Measurements from ENCODE around the gene TMEM239.
"Not testable (repeated sequence)": the region's sequence is repeated elsewhere in the genome, so short reads cannot be mapped to it uniquely, and the experiment has no call there.

Gene TMEM239

DNA sequence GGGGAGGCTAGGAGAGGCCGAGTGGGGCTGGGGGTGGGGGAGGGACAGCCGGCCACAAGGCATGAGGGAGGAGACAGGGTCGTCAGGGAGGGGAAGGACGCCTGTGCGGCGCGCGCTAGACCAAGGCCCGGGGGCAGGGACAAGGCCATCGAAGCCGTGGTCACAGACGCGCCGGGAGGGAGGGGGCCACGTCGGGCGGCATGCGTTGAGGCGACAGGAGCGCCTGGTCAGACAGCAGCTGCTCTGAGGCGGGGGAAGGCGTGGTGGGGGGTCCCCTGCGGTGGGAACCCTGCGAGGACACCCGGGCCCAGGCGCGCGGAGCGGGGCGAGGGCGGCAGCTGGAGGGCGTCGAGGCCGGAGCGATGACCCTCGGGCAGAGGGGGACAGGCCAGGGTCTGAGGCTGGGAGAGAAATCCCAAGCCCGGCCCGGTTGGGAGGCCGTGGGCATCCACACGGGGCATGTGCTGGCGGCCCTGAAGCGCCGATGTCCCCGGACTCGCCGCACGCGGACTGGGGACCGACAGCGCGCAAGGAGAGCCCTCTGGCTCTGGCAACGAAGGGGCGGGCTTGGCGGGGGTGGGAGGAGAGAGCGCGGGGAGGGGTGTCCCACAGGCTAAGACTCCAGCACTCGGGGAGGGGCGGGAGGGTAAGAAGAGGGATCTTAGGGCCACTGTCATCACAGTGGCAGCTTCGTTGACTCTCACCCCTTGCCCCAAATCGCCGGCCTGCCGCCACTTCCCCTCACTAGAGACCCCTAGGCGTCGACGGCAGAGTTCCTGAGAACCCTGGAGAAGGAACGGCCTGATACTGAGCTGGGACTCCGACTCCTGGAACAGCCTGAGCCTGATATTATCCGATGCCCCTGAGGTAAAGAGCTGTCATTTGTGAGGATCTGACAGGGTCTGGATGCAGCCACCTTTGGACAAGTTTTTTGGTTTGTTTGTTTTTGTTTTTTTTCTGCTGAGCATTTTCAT is 5.0 kb downstream of the TMEM239 start:
- DNase-seq, result no peak

DNA sequence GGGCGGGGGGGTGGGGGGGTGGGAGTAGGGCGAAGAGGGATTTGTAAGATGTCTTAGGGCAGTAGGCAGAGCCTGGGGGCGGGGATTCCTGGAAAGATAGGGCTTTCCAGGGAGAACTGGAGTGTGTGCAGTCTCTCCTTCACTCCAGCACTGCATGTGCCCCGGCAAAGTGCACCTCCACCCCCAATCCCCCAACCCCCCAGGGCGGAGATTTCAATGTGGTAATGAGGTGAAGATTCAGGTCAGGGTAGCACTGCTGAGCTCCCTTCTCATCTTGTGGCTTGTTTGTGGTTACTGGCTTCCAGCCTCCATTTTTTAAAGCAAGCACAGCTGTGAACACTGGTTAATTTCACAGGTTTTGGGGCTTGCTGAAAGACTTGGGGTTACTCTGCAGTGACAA is 5.9 kb downstream of the TMEM239 start:
- no peak for DNase-seq

GRCh38 chr20:2825761-2826160 is 9.6 kb downstream of the TMEM239 start:
- DNase-seq, result no peak

GRCh38 chr20:2826655-2827054 is 10.5 kb downstream of the TMEM239 start:
- DNase-seq, result no peak

GRCh38 chr20:2829376-2829775 is 13.2 kb downstream of the TMEM239 start:
- DNase-seq, result no peak

GRCh38 chr20:2831206-2831605 is 15.0 kb downstream of the TMEM239 start:
- not testable (repeated sequence) for DNase-seq

DNA sequence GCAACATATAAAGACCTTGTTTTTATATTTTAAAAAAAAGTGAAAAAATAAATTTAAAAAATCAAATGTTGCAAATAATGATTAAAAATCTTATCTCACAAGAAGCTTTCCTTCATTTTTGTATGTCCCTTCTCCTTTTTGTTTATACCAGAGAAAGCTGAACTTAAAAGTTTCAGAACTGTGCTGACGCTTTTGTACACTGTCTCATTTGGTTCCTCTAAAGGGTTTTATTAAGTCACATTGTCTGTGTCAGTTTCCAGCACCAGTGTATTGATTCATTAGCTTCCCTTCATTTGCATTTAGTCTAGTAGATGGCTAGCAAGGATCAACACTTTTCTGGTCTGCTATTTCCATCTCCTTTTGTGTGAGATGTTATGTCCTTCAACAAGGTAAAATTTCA is 17.6 kb downstream of the TMEM239 start:
- no peak for DNase-seq

DNA sequence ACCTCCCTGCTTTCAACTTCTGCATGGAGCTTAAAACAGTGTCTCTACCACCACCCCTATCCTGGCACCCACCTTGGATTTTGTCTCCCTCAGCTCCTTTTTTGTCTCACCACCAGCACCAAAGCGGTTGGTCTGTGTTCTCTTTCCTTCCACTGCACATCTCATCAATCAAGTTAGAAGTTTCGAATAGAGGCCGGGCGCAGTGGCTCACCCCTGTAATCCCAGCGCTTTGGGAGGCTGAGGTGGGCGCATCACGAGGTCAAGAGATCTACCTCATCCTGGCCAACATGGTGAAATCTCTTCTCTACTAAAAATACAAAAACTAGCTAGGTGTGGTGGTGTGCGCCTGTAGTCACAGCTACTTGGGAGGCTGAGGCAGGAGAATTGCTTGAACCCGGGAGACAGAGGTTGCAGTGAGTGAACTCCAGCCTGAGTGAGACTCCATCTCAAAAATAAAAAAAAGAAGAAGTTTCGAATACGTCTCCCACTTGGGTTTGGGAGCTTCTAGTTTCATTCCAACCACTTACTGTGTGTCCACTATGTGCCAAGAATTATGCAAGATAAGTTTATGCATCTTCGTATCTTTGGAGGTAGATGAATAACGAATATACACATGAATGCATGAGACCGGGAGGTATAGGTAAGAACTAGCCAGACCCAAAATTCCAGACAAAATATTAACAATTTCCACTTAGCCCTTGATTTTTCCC is 18.4 kb downstream of the TMEM239 start:
- no peak for DNase-seq

- no peak for DNase-seq
These were observed 19.2 kb downstream of the TMEM239 start for GRCh38 chr20:2835331-2835796.

DNA sequence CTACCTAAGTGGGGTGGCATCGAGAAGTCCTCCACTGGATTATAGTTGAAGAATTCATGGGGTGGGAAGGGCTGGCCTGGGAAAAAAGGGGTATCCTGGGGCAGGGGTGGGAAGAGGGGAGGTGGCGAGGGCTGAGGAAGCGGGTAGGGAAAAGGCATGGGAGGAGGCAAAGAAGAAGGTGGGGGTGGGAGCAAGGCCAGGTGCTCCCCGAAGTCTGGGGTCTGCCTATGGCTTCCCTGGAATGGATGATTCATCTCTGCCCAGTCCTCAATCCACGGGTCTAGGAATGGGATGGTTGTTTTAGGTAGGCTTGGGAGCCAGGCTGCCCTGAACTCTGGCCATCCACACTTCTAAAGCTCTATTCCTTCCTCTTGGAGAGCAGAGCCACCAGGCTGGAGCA is 19.9 kb downstream of the TMEM239 start:
- DNase-seq, result no peak

DNA sequence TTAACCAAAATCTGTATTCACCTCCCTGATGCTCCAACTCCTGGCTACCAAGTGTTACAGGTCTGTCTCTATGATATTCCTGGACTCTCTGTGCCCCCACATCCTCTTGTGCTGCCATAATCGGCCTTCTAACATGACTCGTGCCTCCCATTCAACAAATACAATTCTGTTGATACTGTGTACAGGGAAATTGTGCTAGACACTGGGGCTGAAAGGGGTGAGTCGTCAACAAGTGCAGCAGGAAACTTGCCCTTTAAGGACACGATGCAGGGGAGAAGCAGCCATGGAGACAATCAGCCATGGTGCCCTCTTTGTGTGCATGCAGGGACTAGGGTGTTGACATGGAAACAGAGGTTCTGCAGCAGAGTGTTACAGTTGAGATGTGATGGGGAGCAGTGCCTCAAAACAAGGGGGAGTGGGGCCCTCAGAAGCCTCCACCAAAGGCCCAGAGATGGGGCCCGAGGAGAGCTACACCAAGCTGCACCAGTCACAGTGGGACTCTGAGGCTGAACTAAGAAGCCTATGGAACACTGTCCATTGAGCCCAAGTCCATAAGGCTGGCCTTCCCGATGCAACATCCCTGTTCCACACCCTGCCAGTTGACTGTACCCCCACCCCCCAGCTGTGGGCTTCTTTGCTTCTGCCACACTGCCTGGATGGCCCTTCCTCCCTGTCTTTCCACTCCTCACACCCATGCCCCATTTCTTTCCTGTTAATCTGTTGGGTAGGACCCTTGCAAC is 21.2 kb downstream of the TMEM239 start:
- DNase-seq, result no peak

GRCh38 chr20:2838170-2838797 is 22.1 kb downstream of the TMEM239 start:
- no peak for DNase-seq

GRCh38 chr20:2838847-2839671 is 22.9 kb downstream of the TMEM239 start:
- no peak for DNase-seq

GRCh38 chr20:2839732-2840137 is 23.6 kb downstream of the TMEM239 start:
- no peak for DNase-seq

DNA sequence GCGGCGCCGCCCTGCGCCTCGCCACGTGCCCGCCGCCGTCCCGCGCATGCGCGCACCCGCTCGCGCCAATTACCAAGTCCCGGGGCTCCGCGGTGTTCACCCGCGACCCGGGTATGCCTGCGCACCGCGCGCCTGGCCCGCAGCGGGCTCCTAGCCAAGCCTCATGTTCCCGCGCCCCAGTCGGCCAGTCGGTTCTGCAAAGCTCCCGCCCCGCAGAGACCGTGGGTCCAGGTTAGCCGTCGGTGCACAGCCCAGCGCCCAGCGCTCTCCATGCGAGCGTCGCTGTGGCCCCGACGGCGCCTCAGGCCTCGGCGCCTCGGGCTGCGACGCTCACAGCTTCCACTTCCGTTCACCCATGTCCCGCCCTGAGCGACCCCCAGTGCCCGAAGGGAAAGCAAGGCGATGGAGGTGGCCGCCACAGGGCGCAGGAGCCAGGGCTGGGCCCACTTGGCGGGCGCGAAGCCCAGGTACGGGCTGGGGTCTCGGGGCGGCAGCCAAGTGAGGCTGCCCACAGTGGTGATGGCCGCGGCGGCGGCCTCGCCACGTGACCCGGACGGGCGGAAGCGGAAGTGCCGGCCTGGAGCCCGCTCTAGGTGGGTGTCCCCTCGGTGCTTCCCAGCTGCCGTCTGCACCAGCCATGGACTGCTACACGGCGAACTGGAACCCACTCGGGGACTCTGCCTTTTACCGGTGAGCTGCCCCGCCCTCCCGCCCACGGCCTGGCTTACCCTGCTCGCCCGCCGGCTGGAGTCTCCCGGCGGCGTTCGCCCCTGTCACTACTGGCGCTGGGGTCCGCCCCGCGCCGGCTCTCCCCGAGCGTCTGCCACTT is 24.2 kb downstream of the TMEM239 start, which contains the start of the genes PCED1A and VPS16:
TSS of gene PCED1A (minus strand) at position 518 of the 829 bp plus-strand sequence. CDS start 743 bp downstream, outside the sequence.
TSS of gene VPS16 (plus strand) at position 608 of the 829 bp plus-strand sequence. CDS start at position 638, 30 bp downstream.
- peak; percentile 86 for DNase-seq

DNA sequence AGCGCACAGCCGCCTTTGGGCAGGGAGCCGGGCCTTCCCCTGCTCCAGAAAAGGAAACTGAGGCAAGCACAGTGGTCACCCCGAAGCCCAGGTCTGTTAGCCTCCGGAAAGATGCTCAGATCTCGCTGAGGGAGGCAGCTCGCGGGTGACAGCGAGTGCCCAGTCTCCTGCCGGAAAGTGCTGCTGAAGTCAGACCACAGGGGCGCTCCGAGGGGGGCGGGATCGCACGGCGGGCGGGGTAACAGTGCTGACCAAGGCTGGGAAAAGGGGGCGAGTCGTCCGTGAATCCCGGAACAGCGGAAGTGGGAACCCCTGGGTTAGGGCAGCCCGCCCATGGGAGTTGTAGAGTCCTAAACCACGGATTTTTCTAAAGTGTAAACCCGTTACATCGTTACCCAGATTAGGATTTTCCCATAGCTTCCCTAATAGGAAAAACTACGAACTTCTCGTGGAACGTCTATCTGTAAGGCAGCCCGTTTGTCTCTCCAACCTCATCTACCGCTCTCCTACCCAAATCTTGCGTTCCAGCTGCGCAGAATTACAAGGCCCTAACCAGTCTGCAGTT is 24.9 kb downstream of the TMEM239 start:
- peak; percentile 42 for DNase-seq

GRCh38 chr20:2845607-2846006 is 29.4 kb downstream of the TMEM239 start:
- DNase-seq, result no peak

GRCh38 chr20:2846698-2847097 is 30.5 kb downstream of the TMEM239 start:
- no peak for DNase-seq

DNA sequence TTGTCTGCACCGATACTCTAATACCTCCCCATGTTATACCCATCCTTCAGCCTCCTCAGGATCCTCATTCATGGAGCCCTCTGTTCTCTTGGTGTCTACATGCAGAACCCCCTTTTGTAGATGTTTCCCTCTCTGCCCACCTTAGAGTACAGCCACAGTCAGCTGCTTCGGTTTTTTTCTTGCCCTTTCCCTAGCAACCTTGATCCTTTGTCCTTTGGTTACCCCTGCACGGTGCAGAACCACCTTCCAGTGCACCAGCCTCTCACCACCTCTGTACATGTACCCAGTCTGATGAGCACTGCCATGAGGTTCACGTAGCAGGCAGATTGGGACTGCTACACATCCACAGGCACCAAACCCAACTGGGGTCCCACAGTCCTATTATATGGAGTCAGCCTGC is 31.6 kb downstream of the TMEM239 start:
- no peak for DNase-seq

- DNase-seq, result no peak
These were observed 33.4 kb downstream of the TMEM239 start for GRCh38 chr20:2849529-2849928.

Measured in hematopoietic multipotent progenitor cell treated with erythropoietin and hydrocortisone succinate and interleukin-3 and kit ligand, for 8 days (in vitro differentiated cells).